Fibroblast of lung (primary cell): ENCODE data around the gene ANKRD34B.

ENCODE experiments used
- EZH2 ChIP-seq: IDR thresholded peaks from 2 replicates; pipeline ENCODE4 v1.5.1; 2012; ENCODE audit warnings: low read length, control low read depth, mild to moderate bottlenecking; ENCODE audit errors: missing control alignments
- TF ChIP-seq, protein P1 (sequence below), 2 donors: IDR thresholded peaks in 1 of 2; conservative IDR thresholded peaks in 1 of 2; 1 replicate in 1 of 2; 2 replicates in 1 of 2; pipeline ENCODE4 v1.5.1; 2011 to 2012; ENCODE audit warnings: low read length in 2 of 2, control low read depth in 1 of 2, inconsistent platforms in 1 of 2, low read depth in 1 of 2, mild to moderate bottlenecking in 1 of 2

DNA sequence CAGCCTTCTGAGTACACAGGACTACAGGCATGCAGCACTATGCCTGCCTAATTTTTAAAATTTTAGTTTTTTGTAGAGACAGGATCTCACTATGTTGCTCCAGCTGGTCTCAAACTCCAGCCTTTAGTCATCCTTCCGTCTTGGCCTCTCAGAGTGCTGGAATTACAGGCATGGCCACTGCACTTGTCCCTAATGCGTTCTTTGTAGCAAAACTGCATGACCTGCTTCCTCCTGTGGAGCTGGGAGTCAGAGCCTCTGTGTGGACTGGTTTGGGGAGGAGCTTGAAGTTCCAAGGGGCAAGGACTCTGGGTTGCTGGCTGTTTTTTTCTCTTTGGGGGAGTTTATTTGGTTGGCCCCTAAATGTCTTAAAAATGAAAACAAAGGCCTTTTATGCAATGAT lies 22.7 kb upstream of the ANKRD34B start:
- TF ChIP-seq, protein P1, sequence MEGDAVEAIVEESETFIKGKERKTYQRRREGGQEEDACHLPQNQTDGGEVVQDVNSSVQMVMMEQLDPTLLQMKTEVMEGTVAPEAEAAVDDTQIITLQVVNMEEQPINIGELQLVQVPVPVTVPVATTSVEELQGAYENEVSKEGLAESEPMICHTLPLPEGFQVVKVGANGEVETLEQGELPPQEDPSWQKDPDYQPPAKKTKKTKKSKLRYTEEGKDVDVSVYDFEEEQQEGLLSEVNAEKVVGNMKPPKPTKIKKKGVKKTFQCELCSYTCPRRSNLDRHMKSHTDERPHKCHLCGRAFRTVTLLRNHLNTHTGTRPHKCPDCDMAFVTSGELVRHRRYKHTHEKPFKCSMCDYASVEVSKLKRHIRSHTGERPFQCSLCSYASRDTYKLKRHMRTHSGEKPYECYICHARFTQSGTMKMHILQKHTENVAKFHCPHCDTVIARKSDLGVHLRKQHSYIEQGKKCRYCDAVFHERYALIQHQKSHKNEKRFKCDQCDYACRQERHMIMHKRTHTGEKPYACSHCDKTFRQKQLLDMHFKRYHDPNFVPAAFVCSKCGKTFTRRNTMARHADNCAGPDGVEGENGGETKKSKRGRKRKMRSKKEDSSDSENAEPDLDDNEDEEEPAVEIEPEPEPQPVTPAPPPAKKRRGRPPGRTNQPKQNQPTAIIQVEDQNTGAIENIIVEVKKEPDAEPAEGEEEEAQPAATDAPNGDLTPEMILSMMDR (conservative IDR thresholded peaks at IDR 0.05 in 1 of 2, IDR thresholded peaks at IDR 0.05 in 1 of 2; ENCODE audit: low read depth in 1 of 2, low read length in 2 of 2), result no peak
- no peak for TF ChIP-seq EZH2
